ENCODE data around the gene SOX15.
A peak's percentile ranks its signal among the peaks of the same experiment; 100 is the strongest.

Gene SOX15

GRCh38 chr17:7582396-7583252 is 7.3 kb downstream of the SOX15 start:
- Histone ChIP-seq H2AFZ (ENCODE audit: insufficient read depth, low read length, poor library complexity) (peak overlapping the region; percentile 77), H3K4ac (ENCODE audit: low read depth, low read length) (peak overlapping the region; percentile 85), H3K36me3 (ENCODE audit: control insufficient read depth in 1 of 2, insufficient read depth in 2 of 2, low read length in 2 of 2) (peaks cover 19 to 35% of the 10 kb centered on the region in 2 experiments), H3K9me3 (ENCODE audit: insufficient read depth, low read depth, low read length) (peaks cover 2% of the 10 kb centered on the region), H2BK12ac (ENCODE audit: low read length) (peak overlapping the region; percentile 63), H3K4me1 (ENCODE audit: control insufficient read depth in 1 of 2, insufficient read depth in 2 of 2, low read length in 2 of 2) (peaks cover 11 to 12% of the 10 kb centered on the region in 2 experiments), H3K14ac (ENCODE audit: low read length) (peak overlapping the region; percentile 94), H3K9ac (ENCODE audit: low read length) (no peak overlapping the region), H4K12ac (ENCODE audit: low read depth, low read length) (peak overlapping the region; percentile 96), H4K91ac (ENCODE audit: low read depth, low read length) (peak overlapping the region; percentile 98), H3K4me3 (ENCODE audit: low read depth, low read length) (no peak overlapping the region), H3K79me1 (ENCODE audit: low read length) (peaks cover 16% of the 10 kb centered on the region), H2BK120ac (ENCODE audit: insufficient read depth, low read length, poor library complexity) (peak overlapping the region; percentile 62), H3K79me2 (ENCODE audit: control insufficient read depth, insufficient read depth, low read length, poor library complexity) (peaks cover 8% of the 10 kb centered on the region), H3K27me3 (ENCODE audit: insufficient read depth, low read length) (no peaks in the 10 kb centered on the region), H3K4me2 (ENCODE audit: low read length) (no peak overlapping the region), H2AK5ac (ENCODE audit: low read length) (peak overlapping the region; percentile 98), H4K8ac (ENCODE audit: low read depth, low read length) (peak overlapping the region; percentile 96), H3K27ac (ENCODE audit: low read depth, low read length) (peak overlapping the region; percentile 72), H3K18ac (ENCODE audit: low read length) (peak overlapping the region; percentile 71), H3K23ac (ENCODE audit: low read length) (no peak overlapping the region), H2BK5ac (ENCODE audit: low read depth, low read length, poor library complexity) (peak overlapping the region; percentile 34)
- WGBS (ENCODE audit: extremely low coverage, insufficient coverage, insufficient read length): no CpG with 5 or more reads among the region's 36 CpGs
- DNase-seq: no peak

- H4K12ac ChIP-seq (ENCODE audit: low read depth, low read length): no peak overlapping the region
- no peak overlapping the region for H4K91ac ChIP-seq (ENCODE audit: low read depth, low read length)
- H3K79me1 ChIP-seq (ENCODE audit: low read length): peaks cover 16% of the 10 kb centered on the region
- H4K8ac ChIP-seq (ENCODE audit: low read depth, low read length): no peak overlapping the region
- no peak overlapping the region for H3K4ac ChIP-seq (ENCODE audit: low read depth, low read length)
- H3K9me3 ChIP-seq (ENCODE audit: insufficient read depth, low read depth, low read length): peaks cover 2% of the 10 kb centered on the region
- DNase-seq: no peak
- H2BK5ac ChIP-seq (ENCODE audit: low read depth, low read length, poor library complexity): no peak overlapping the region
- H3K18ac ChIP-seq (ENCODE audit: low read length): no peak overlapping the region
- H3K23ac ChIP-seq (ENCODE audit: low read length): no peak overlapping the region
- no peak overlapping the region for H2AK5ac ChIP-seq (ENCODE audit: low read length)
- peaks cover 21 to 39% of the 10 kb centered on the region in 2 experiments for H3K36me3 ChIP-seq (ENCODE audit: control insufficient read depth in 1 of 2, insufficient read depth in 2 of 2, low read length in 2 of 2)
- H3K27me3 ChIP-seq (ENCODE audit: insufficient read depth, low read length): no peaks in the 10 kb centered on the region
- no CpG with 5 or more reads among the region's 23 CpGs for WGBS (ENCODE audit: extremely low coverage, insufficient coverage, insufficient read length)
- H3K14ac ChIP-seq (ENCODE audit: low read length): no peak overlapping the region
- H2BK12ac ChIP-seq (ENCODE audit: low read length): no peak overlapping the region
- H3K4me2 ChIP-seq (ENCODE audit: low read length): no peak overlapping the region
- peaks cover 11 to 13% of the 10 kb centered on the region in 2 experiments for H3K4me1 ChIP-seq (ENCODE audit: control insufficient read depth in 1 of 2, insufficient read depth in 2 of 2, low read length in 2 of 2)
- no peak overlapping the region for H2BK120ac ChIP-seq (ENCODE audit: insufficient read depth, low read length, poor library complexity)
- no peak overlapping the region for H3K9ac ChIP-seq (ENCODE audit: low read length)
- H2AFZ ChIP-seq (ENCODE audit: insufficient read depth, low read length, poor library complexity): no peak overlapping the region
- peaks cover 8% of the 10 kb centered on the region for H3K79me2 ChIP-seq (ENCODE audit: control insufficient read depth, insufficient read depth, low read length, poor library complexity)
- H3K27ac ChIP-seq (ENCODE audit: low read depth, low read length): no peak overlapping the region
- H3K4me3 ChIP-seq (ENCODE audit: low read depth, low read length): no peak overlapping the region
These were observed 9.0 kb downstream of the SOX15 start for GRCh38 chr17:7580604-7581575.

GRCh38 chr17:7579834-7580603 is 9.9 kb downstream of the SOX15 start:
- Histone ChIP-seq H2AFZ (ENCODE audit: insufficient read depth, low read length, poor library complexity) (no peak overlapping the region), H2BK120ac (ENCODE audit: insufficient read depth, low read length, poor library complexity) (no peak overlapping the region), H3K9me3 (ENCODE audit: insufficient read depth, low read depth, low read length) (peaks cover 2% of the 10 kb centered on the region), H3K4ac (ENCODE audit: low read depth, low read length) (no peak overlapping the region), H3K4me2 (ENCODE audit: low read length) (no peak overlapping the region), H3K4me3 (ENCODE audit: low read depth, low read length) (no peak overlapping the region), H2BK5ac (ENCODE audit: low read depth, low read length, poor library complexity) (no peak overlapping the region), H3K27ac (ENCODE audit: low read depth, low read length) (peak overlapping the region; percentile 4), H3K36me3 (ENCODE audit: control insufficient read depth in 1 of 2, insufficient read depth in 2 of 2, low read length in 2 of 2) (peaks cover 29 to 46% of the 10 kb centered on the region in 2 experiments), H3K23ac (ENCODE audit: low read length) (no peak overlapping the region), H3K14ac (ENCODE audit: low read length) (no peak overlapping the region), H3K4me1 (ENCODE audit: control insufficient read depth in 1 of 2, insufficient read depth in 2 of 2, low read length in 2 of 2) (peaks cover 11 to 13% of the 10 kb centered on the region in 2 experiments), H2AK5ac (ENCODE audit: low read length) (no peak overlapping the region), H2BK12ac (ENCODE audit: low read length) (no peak overlapping the region), H3K18ac (ENCODE audit: low read length) (no peak overlapping the region), H3K79me2 (ENCODE audit: control insufficient read depth, insufficient read depth, low read length, poor library complexity) (peaks cover 8% of the 10 kb centered on the region), H4K8ac (ENCODE audit: low read depth, low read length) (peak overlapping the region; percentile 15), H4K91ac (ENCODE audit: low read depth, low read length) (no peak overlapping the region), H3K27me3 (ENCODE audit: insufficient read depth, low read length) (no peaks in the 10 kb centered on the region), H4K12ac (ENCODE audit: low read depth, low read length) (peak overlapping the region; percentile 9), H3K9ac (ENCODE audit: low read length) (no peak overlapping the region), H3K79me1 (ENCODE audit: low read length) (peaks cover 16% of the 10 kb centered on the region)
- WGBS (ENCODE audit: extremely low coverage, insufficient coverage, insufficient read length): no CpG with 5 or more reads among the region's 12 CpGs
- DNase-seq: peak in 1 of 2 donors; percentile 30
